Stimulated activated effector memory CD8-positive, alpha-beta T cell treated with anti-CD3 and anti-CD28 coated beads, Interleukin-12 subunit alpha, Interleukin-12 subunit beta, amount 100 ng/mL, for 72 hours (primary cell): Measurements from ENCODE around the gene TCTA.

Source experiments
- ATAC-seq: fragments of 150-1000 bp; cut with Tn5 transposase; 2 replicates; pipeline ENCODE4 v1.10.0; 2021
- DNase-seq, 2 donors: peaks; one replicate each; pipeline ENCODE4 v3.0.0; 2021 to 2022; ENCODE audit warnings: low spot score in 2 of 2
- H3K27ac Mint-ChIP-seq: one replicate; pipeline ENCODE4 v1.8.0; 2022; ENCODE audit warnings: mild to moderate bottlenecking, mixed read lengths
- H3K36me3 Mint-ChIP-seq: one replicate; pipeline ENCODE4 v1.8.0; 2022; ENCODE audit warnings: mild to moderate bottlenecking, mixed read lengths
- H3K4me1 Mint-ChIP-seq: one replicate; pipeline ENCODE4 v1.8.0; 2022; ENCODE audit warnings: mixed read lengths
- H3K4me3 Mint-ChIP-seq: one replicate; pipeline ENCODE4 v1.8.0; 2022; ENCODE audit warnings: mild to moderate bottlenecking, mixed read lengths
- H3K9me3 Mint-ChIP-seq: one replicate; pipeline ENCODE4 v1.8.0; 2022; ENCODE audit warnings: mixed read lengths

TCTA gene

DNA sequence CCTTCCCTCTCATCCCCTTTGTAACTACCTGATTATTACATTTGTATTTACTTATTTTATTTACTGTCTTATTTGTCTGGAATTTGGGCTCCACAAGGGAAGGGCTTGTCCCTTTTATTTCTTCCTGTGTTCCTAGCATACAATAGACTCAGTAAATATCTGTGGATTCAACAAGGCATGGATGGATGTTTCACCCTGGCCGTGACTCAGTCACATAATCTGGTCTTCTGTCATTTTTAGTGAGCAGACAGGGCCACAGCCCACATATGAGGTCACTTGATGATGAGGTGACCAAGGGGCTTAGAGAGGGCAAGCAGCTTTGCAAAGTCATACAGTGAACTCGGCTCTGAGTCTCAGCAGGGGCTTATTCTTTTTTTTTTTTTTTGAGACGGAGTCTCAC, 50.0 kb downstream of the TCTA start:
- ATAC-seq, result peak; percentile 69
- Mint-ChIP-seq H3K36me3 (no peaks in the 10 kb centered on the region), H3K9me3 (no peaks in the 10 kb centered on the region), H3K4me1 (no peaks in the 10 kb centered on the region), H3K27ac (peak overlapping the region; percentile 78), H3K4me3 (no peak overlapping the region)
- no peak for DNase-seq

DNA sequence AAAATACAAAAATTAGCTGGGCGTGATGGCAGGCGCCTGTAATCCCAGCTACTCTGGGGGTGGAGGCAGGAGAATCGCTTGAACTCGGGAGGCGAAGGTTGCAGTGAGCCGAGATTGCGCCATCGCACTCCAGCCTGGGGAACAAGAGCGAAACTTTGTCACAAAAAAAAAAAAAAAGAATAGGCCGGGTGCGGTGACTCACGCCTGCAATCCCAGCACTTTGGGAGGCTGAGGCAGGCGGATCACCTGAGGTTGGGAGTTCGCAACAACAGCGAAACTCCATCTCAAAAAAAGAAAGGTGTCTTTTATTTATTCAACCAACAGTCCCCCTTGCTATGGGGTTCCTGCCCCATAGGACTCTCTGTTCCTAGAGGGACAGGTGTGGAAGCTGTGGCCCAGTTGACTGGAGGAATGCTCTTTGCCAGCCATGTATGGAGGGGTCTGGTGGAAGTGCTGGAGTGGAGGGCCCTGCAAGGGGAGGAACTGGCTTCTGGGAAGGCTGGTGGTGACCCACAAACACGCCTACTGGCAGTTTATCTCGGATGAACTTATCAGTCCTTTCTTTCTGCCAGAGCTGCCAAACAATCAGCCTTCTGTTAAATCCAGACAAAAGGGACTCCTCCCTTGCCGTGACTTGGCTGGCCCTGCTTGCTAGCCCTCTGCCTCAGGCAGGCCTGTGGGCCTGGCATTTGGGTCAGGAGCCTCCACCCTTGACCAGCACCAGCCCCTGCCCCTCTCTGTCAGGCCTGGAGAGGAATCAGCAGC, 53.2 kb downstream of the TCTA start:
- Mint-ChIP-seq H3K4me3 (no peak overlapping the region), H3K27ac (no peak overlapping the region), H3K9me3 (no peaks in the 10 kb centered on the region), H3K4me1 (peaks cover 9% of the 10 kb centered on the region), H3K36me3 (peaks cover 5% of the 10 kb centered on the region)
- DNase-seq, result no peak
- no peak for ATAC-seq
